Stimulated activated CD8-positive, alpha-beta memory T cell treated with anti-CD3 and anti-CD28 coated beads, Interleukin-4, amount 100 ng/mL, for 48 hours (primary cell): ENCODE results near the gene PRRT2.
"Not testable (repeated sequence)": the region's sequence is repeated elsewhere in the genome, so short reads cannot be mapped to it uniquely, and the experiment has no call there.

ENCODE experiments used
- DNase-seq: peaks from one replicate; pipeline ENCODE4 v3.0.0-alpha.2; 2020

Gene PRRT2

DNA sequence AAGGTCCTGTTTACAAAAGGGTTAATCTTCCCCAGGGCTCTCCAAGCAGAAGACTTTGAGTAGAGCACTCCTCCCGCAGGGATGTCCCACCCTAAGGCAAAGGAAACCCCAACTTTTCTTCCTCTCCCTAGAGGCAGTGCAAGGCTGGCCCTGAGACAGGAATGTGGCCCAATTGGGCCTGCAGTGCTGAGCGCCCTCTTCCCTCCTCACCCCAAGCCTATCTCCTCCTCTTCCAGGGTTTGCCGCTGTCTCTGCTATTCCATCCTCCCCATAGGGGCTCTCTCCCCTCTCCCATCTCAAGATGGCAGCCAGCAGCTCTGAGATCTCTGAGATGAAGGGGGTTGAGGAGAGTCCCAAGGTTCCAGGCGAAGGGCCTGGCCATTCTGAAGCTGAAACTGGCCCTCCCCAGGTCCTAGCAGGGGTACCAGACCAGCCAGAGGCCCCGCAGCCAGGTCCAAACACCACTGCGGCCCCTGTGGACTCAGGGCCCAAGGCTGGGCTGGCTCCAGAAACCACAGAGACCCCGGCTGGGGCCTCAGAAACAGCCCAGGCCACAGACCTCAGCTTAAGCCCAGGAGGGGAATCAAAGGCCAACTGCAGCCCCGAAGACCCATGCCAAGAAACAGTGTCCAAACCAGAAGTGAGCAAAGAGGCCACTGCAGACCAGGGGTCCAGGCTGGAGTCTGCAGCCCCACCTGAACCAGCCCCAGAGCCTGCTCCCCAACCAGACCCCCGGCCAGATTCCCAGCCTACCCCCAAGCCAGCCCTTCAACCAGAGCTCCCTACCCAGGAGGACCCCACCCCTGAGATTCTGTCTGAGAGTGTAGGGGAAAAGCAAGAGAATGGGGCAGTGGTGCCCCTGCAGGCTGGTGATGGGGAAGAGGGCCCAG, 1.0 kb downstream of the PRRT2 start:
- DNase-seq = no peak

DNA sequence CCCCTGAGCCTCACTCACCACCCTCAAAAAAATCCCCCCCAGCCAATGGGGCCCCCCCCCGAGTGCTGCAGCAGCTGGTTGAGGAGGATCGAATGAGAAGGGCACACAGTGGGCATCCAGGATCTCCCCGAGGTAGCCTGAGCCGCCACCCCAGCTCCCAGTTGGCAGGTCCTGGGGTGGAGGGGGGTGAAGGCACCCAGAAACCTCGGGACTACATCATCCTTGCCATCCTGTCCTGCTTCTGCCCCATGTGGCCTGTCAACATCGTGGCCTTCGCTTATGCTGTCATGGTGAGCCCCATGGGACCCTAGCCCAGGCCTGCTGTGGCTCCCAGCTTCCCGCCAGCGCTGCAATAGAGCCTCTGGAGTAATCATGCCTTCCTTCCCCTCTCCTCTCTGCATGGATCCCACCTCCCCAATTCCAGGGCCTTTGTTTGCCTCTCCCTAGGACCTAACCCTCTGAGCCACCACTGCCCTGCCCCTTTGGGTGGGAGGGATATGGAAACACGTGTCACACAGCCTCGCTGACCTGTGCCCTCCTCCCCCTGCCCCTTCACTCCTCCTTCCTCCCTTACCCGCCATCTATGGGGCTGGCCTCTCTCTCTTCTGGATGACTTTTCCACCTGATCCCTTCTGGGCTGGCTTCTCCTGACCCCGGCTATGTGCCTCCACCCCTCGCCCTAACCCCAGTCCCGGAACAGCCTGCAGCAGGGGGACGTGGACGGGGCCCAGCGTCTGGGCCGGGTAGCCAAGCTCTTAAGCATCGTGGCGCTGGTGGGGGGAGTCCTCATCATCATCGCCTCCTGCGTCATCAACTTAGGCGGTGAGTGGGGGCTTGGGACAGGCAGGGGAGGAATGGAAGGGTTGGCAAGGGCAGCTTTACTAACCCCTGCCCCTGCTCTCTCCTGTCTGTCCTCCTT, 1.9 kb downstream of the PRRT2 start:
- DNase-seq = no peak

DNA sequence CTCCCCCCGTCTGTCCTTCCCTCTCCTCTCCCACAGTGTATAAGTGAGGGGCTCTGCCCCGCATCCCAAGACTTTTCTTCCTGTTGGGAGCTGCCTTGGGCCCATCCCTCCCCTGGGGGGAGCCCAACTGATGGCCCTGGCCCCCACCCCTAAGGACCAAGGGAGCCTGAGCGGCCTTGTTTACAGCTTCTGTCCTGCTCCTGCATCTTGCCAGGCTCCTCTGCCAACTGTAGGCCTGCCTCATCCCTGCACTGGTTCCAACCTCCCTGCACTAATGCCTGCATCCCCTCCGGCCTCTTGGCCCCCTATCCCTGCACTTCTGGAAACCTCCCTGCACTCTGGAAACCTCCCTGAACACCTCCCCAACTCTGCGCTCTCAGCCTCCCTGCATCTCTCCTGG, 2.6 kb downstream of the PRRT2 start:
- no peak for DNase-seq

DNA sequence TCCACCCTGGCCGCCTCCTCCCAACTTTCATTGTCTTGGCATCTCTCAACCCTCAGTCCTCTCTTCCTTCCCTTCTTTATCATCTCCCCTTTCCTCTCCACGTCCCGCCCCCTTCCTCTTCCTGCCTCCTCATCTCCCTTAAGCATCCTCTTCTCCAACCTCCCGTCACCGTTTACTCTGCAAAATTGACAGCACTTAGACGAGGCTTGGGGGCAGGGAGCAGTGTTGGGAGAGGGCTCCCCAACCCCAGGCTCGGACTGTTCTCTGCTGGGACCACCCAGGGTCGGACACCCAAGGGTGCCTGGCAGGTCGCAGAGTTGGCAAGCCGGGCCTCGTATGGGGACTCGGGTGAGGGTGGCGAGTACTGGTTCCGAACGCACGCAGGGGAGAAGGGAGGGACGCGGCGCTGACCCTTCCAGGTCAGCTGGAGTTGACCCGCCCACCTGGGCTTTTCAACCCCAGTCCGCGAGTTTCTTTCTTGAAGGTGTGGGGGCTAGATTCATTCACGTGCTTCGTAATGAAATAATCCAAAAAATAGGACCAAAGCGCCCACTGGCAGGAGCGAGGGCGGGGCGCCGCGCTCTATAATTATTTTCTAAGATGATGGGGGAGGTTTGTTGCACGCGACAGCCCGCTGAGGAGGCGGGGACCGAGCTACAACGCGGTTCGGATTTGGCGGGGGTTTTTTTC, 3.2 kb downstream of the PRRT2 start:
- peak; percentile 65 for DNase-seq

DNA sequence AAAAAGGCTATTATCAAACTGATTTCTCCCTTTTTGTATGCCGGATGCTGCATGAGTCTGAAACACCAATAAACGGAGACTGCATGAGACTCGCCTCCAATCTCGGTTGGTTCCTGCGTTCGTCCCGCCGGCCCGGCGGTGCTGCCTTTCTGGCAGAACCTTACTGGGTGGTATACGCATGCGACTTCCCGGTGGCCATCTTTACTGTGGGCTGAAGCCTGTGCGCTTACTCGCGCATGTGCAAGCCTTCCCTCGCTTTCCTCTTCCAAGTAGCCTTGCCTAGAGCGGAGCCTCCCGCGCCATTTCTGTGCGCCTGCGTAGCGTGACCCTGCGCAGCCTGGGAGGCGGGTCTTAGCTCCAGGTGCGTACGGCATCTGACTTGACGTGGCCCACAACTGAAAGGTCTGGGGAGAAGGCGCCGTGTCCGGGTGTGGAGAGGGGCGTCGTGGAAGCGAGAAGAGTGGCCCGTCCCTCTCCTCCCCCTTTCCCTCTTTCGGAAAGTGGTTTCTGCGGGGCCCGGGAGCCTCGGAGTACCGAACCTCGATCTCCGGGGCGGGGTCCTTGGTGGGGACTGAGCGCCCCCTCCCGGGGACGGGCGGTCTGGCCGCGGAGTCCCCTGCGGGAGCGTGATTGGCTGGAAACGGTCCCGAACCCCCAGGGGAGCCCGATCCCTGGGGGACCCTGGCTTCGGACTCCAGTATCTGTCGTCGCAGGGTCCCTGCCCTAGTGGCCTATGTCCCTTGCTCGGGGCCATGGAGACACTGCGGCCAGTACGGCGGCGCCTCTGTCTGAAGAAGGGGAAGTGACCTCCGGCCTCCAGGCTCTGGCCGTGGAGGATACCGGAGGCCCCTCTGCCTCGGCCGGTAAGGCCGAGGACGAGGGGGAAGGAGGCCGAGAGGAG, 4.0 kb downstream of the PRRT2 start, which contains the start of gene PAGR1:
TSS of gene PAGR1 (plus strand) at position 360 of the 901 bp plus-strand sequence. CDS start at position 734, 374 bp downstream.
- peak; percentile 99 for DNase-seq

DNA sequence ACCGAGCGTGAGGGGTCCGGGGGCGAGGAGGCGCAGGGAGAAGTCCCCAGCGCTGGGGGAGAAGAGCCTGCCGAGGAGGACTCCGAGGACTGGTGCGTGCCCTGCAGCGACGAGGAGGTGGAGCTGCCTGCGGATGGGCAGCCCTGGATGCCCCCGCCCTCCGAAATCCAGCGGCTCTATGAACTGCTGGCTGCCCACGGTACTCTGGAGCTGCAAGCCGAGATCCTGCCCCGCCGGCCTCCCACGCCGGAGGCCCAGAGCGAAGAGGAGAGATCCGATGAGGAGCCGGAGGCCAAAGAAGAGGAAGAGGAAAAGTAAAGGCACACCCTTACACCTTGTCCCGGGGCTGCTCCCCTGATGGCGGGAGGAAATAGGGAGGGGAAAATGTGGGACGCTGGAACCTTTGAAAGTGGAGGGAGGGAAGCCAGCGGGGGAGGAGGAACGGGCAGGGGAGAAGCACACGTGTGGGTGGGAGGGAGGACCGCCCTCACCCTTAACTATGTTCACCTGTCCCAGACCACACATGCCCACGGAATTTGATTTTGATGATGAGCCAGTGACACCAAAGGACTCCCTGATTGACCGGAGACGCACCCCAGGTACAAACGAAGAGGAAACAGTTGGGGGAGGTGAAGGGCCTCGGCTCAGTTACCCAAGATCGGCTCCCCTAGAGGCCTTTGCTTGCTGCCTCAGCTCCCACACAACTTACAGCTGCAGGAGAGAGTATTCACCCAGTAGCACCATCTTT, 4.9 kb downstream of the PRRT2 start:
- DNase-seq = peak; percentile 80

DNA sequence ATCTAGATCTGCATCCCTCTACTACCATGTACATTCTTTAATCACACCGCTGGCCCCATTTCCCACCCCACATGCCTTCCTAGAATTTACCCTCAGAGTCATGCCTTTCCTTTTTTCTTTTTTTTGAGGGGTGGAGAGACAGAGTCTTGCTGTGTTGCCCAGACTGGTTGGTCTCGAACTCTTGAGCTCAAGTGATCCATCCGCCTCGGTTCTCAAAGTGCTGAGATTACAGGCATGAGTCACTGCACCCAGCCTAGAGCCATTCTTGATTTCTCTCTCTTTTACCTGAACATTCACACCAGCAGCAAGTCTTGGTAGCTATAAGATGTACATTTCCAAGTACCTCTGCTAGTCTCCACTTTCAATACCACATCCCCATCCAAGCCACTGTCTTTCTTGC, 6.1 kb downstream of the PRRT2 start:
- DNase-seq = no peak

DNA sequence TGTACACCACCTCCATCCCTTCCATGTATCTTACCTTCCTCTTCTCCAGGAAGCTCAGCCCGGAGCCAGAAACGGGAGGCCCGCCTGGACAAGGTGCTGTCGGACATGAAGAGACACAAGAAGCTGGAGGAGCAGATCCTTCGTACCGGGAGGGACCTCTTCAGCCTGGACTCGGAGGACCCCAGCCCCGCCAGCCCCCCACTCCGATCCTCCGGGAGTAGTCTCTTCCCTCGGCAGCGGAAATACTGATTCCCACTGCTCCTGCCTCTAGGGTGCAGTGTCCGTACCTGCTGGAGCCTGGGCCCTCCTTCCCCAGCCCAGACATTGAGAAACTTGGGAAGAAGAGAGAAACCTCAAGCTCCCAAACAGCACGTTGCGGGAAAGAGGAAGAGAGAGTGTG, 7.5 kb downstream of the PRRT2 start:
- no peak for DNase-seq

DNA sequence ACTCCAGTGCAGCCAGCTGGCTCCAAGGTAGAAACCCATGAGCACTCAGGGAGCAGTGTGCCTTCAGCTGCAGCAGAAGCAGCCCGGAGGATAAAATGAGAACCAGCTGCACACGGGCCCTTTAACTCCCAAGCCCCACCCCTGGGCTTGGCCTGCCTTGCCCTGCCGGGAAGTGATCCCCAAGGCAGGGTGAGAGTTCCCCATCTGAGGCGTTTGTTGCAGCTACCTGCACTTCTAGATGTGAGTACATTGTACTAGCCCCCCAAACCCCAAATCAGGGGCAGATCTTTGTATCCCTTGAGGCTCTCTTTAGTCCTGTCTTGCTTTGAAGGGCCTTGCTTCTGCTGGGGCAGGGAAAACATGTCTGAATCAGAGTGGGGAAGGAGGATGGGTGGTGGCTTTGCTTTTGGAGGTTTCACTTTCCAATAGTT, 8.3 kb downstream of the PRRT2 start, which contains the start of gene MVP:
TSS of gene MVP (plus strand) at position 192 of the 431 bp plus-strand sequence. CDS start 10,088 bp downstream, outside the sequence.
- peak; percentile 73 for DNase-seq

DNA sequence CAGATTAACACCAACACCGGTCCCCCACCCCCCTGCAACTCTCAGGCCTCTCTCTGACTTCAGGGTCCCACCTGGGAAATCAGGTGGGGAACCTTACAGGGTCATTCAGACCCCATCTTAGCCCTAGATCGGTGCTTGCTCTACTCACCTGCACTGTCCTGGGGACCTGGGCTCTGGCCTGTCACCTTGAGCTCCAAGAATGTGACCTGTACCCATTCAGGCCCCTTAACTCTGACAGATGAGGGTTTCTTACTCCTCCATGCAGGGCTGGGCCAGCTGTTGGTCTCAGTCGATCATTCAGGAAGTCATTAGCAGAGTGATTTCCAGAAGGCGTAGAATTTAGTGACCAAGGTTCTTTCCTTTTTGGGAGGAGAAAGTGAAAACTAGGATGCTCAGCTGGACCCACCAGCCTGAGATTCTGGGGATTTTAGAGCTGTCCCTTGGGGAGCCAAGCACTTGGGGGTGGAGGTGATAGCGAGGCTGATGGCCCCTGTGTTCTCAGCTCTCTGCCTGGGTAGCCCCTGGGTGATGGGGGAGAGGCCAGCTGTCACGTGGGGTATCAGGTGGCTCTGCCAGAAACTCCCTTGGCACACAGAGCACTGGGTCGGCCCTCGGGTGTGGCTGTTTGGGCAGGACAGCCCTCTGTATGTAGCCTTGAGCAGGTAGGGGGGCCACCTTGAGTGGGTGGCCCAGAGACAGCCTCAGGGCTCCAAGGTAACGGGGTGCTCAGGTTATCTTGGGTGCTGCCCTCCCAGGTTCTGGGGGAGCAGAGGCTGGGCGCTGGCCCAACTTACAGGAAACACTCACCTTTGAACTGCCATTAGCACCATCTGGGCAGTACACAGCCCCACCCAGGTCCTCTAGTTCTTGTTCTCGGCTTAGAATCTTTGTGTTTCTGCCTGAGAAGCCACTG, 9.0 kb downstream of the PRRT2 start:
- peak; percentile 76 for DNase-seq

DNA sequence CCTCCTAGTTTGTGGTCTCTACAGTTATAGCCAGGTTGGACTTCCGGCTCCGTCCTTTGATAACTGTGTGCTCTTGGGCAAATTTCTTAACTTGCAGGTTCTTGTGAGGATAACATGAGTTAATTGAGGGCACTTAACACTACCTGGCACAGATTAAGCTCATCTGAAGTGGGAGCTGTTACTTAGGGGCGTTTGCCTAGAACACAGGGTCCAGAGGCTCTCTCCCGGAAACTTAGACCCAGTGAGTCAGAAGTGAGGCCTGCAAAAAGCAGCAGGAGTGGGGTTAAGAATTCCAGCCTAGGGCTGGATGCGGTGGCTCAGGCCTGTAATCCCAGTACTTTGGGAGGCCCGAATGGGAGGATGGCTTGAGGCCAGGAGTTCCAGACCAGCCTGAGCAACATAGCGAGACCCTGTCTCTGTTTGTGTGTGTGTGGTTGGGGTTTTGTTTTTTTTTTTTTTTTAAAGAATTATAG, 9.7 kb downstream of the PRRT2 start:
- no peak for DNase-seq

DNA sequence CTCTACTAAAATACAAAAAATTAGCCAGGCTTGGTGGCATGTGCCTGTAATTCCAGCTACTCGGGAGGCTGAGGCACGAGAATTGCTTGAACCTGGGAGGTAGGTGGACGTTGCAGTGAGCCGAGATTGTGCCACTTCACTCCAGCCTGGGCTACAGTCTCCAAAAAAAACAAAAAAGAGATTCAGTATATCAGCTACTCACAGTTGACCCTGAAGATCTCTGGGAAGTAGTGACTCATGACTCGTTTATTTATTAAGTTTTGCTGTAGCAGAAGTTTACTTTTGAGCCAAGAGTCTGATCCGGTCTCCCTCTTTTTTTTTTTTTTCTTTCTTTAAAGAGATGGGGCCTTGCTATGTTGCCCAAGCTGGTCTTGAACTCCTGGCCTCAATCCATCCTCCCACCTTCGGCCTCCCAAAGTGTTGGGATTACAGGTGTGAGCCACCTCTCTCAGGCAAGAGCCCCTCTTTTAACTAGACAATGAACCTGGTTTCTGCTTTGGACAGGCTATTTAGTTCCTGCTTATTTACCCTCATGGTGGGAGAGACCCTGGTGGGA, 12.7 kb downstream of the PRRT2 start:
- DNase-seq = no peak

DNA sequence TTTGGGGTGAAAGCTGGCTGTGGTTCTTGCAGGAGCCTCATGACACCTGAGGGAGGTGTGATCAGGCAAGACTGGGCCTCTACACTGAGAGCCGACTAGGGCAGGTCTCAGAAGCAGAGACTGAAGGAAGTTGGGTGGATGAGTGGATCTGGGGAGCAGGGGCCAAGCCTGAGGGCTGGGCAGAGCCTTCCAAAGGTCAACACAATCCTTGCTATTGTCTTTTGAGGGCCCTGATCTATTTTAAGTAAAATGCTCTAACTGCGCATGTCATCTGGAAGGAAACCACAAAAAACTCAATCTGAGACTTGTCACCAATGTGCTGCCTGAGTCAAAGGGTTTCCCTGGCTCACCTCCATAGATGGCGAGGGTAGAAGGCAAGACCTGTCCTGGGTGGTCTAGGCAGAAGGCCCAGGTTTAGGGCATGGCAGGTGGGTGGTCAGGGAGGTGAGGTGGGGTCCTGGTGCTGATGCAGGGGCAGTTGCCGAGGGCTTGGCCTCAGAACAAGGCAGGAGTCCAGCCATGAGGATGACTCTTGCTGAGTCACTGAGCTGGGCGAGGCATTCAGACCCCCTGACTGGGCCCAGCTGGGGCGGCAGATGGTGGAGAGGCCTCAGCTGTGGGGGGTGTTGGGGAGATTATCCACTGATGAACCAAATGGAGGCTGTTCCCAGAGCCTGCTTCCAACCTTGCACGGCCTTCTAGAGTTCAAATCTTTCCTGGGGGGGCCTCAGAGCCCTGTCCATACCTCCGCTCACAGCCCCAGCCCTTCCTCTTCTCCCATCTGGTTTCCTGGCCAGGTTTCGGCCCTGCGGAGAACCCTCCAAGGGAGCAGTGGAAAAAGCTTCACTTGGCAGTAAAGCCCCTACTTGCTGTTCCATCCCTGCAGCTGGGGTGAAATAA, 13.4 kb downstream of the PRRT2 start:
- peak; percentile 67 for DNase-seq

DNA sequence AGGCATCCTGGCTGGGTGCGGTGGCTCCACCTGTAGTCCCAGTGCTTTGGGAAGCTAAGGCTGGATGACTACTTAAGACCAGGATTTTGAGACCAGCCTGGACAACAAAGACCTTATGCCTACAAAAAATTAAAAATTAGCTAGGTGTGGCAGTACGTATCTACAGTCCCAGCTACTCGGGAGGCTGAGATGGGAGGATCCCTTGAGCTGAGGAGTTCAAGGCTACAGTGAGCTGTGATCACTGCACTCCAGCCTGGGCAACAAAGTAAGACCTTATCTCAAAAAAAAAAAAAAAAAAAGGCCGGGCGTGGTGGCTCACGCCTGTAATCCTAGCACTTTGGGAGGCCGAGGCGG, 14.3 kb downstream of the PRRT2 start:
- no peak for DNase-seq

DNA sequence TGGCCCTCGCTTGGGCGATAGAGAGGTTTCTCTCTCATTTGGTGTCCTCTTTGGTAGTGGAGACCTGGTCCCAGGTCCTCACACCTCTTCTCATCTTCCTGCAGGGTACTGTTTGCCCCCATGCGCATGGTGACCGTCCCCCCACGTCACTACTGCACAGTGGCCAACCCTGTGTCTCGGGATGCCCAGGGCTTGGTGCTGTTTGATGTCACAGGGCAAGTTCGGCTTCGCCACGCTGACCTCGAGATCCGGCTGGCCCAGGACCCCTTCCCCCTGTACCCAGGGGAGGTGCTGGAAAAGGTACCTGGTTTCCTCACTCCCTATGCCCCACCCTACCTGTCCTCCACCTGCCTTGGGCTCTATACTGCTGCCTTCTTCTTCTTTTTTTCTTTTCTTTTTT, 18.8 kb downstream of the PRRT2 start:
- DNase-seq = no peak

DNA sequence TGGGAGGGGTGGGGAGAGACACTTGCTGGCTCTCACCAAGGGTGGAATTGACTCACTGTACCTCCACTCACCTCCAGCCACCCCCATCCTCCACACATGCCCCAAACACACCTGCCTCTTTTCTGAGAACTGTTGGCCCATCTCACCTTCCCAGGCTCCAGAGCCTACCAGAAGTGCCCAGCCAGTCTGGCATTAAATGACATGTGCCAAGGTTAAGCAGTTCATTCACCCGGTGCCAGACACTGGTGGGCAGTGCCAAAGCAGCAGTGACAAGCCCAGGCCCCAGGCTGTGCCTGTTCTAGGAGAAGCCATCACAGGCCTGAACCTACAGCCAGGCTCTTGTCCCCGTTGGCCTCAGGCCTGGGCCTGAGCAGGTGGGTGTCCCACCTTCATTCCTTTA, 19.5 kb downstream of the PRRT2 start:
- no peak for DNase-seq

DNA sequence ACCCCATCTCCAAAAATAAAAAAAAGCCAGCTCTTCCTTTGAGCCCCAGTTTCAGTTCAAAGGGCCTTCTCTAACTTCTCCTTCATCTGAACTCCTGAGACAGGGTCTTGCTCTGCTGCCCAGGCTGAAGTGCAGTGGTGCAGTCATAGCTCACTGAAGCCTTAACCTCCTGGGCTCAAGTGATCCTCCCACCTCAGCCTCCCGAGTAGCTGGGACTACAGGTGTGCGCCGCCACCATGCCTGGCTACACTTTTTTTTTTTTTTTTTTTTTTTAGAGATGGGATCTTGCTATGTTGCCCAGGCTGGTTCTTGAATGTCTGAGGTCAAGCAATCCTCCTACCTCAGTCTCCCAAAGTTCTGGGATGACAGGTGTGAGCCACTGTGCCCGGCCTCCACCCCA, 21.2 kb downstream of the PRRT2 start:
- DNase-seq = not testable (repeated sequence)

DNA sequence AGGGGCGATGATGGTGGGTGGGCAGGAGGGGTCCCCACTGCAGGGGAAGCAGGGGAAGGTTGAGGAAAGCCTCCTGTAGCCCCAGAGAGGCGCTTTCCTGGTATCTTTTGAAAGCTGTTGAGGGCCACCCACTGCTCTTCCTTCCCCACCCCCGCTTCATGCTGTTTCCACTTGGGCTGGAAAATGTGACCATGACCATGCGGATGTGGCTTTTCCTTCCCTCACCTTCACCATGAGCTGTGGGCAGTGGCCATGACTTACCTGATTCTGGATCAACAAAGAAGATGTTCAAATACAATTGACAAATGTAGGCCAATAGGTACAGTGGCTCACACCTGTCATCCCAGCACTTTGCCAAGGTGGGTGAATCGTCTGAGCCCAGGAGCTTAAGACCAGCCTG, 22.1 kb downstream of the PRRT2 start:
- peak; percentile 45 for DNase-seq
